AG09309 (cell line): ENCODE results near the gene ARMH3.

ENCODE experiments used
- DNase-seq: peaks from one replicate; pipeline ENCODE4 v3.0.0-alpha.2; 2010; ENCODE audit warnings: low read depth
- H3K4me3 ChIP-seq: 2 replicates; pipeline ENCODE4 v1.5.1; 2011; ENCODE audit warnings: mild to moderate bottlenecking, low read depth, low read length, moderate library complexity; ENCODE audit not compliant: control insufficient read depth
- CTCF ChIP-seq: IDR thresholded peaks from 2 replicates; pipeline ENCODE4 v1.5.1; 2011; ENCODE audit warnings: mild to moderate bottlenecking, low read depth, low read length, inconsistent platforms; ENCODE audit not compliant: insufficient read depth, control insufficient read depth; ENCODE audit errors: missing control alignments

ARMH3 gene

GRCh38 chr10:101919026-101919770, 136.8 kb downstream of the ARMH3 start:
- DNase-seq = no peak
- H3K4me3 ChIP-seq = no peak overlapping the region
- TF ChIP-seq CTCF = no peak

GRCh38 chr10:101912561-101913179, 143.3 kb downstream of the ARMH3 start:
- DNase-seq = no peak
- no peak for TF ChIP-seq CTCF
- H3K4me3 ChIP-seq = no peak overlapping the region

DNA sequence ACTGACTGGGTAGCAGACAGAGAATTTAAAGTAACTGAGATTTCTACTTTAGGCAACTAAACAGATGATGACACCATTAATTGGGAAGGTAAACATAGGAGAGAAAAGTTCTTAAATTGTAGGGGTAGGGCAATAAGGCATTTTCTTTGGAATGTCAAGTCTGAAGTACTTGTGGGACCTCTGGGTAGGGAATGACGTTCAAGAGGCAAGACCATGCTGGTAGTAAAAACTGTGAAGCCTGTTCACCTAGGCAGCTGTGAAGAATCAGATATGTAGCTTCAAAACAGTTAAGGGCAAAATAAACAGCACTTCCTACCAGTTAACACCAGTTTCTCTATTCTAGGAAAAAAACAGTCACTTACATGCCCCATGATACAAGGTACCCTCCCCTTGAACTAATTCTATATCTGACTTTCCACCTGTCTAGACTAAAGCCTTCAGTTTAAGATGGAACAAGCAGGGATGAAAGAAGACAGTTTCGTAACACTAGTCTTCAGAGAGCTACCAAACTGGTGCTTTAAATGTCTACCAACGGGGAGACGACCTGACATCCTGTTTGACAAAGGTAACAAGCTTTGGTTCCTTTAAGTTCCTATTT, 149.3 kb downstream of the ARMH3 start:
- no peak overlapping the region for H3K4me3 ChIP-seq
- TF ChIP-seq CTCF = no peak
- no peak for DNase-seq

- H3K4me3 ChIP-seq = no peak overlapping the region
- no peak for DNase-seq
- no peak for TF ChIP-seq CTCF
These were observed 150.7 kb downstream of the ARMH3 start for GRCh38 chr10:101905251-101905650.

DNA sequence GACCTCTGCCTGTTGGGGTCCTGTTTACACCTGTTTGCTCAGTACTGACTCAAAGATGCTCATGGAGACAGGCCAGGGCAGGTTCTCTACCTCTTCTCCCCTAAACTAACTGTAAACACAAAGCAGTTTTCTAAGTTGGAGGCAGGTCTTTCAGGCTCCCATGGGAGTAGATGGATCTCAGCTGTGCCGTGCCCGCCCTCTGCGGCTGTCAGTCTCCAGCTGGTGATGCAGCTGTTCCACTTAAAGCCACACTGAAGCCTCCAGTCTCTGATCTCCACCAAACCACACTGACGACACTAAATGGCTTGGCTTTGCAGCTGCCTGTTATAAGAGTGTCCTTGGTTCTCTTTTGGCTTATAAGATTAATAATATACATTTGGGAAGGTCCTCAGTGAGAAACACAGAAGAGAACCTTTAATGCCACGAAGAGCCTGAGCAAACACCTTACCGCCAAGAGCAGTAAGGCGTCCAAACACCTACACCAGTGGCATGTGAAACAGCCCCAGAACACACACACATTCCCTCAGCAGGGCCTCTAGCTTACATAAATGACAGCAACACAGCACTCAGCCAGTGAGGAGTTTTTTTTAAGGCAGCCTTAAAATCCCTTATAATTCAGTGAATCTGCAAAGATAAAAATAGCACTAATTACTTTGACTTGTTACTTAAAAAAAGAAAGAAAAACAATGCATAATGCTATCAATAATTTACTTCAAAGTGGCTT, 152.0 kb downstream of the ARMH3 start:
- no peak for TF ChIP-seq CTCF
- H3K4me3 ChIP-seq = no peak overlapping the region
- no peak for DNase-seq

DNA sequence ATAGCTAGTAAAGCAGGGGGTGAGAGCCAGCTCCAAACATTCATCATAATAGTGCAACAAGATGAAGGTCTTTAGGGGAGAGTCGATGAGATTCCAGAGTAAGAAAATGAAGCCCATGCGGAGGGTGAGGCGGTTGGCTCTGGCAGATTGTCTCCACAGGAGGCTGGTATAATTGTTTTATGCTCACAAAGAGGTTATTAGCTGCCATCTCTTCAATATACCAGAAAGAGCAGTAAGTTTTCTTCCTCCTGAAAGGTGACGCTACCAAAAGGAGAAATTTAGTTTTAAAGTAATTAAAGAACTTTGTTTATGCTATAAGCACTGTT, 153.2 kb downstream of the ARMH3 start:
- no peak for DNase-seq
- TF ChIP-seq CTCF = no peak
- no peak overlapping the region for H3K4me3 ChIP-seq
